CMK (cell line): ENCODE measurements around the gene CYP26B1.

ENCODE experiments used
- DNase-seq: peaks from one replicate; pipeline ENCODE4 v3.0.0-alpha.2; 2010; ENCODE audit warnings: low read depth

CYP26B1 gene

GRCh38 chr2:72129681-72130340, 17.9 kb downstream of the CYP26B1 start:
- no peak for DNase-seq

GRCh38 chr2:72128843-72129227, 18.8 kb downstream of the CYP26B1 start:
- no peak for DNase-seq

- DNase-seq: no peak
These were observed 19.4 kb downstream of the CYP26B1 start for GRCh38 chr2:72128059-72128842.

- DNase-seq: no peak
These were observed 20.1 kb downstream of the CYP26B1 start for GRCh38 chr2:72127401-72128058.

GRCh38 chr2:72126186-72127100, 21.2 kb downstream of the CYP26B1 start:
- DNase-seq: no peak

- DNase-seq: no peak
These were observed 23.3 kb downstream of the CYP26B1 start for GRCh38 chr2:72124376-72124775.

- no peak for DNase-seq
These were observed 26.5 kb downstream of the CYP26B1 start for GRCh38 chr2:72121153-72121552.

- DNase-seq: no peak
These were observed 28.7 kb downstream of the CYP26B1 start for GRCh38 chr2:72118951-72119350.

- DNase-seq: no peak
These were observed 29.3 kb downstream of the CYP26B1 start for GRCh38 chr2:72118386-72118785.

- DNase-seq: no peak
These were observed 29.9 kb downstream of the CYP26B1 start for GRCh38 chr2:72117718-72118117.

- DNase-seq: no peak
These were observed 30.6 kb downstream of the CYP26B1 start for GRCh38 chr2:72117029-72117428.

GRCh38 chr2:72116081-72116533, 31.6 kb downstream of the CYP26B1 start:
- DNase-seq: peak; percentile 15

- no peak for DNase-seq
These were observed 32.3 kb downstream of the CYP26B1 start for GRCh38 chr2:72115110-72116080.

- no peak for DNase-seq
These were observed 33.0 kb downstream of the CYP26B1 start for GRCh38 chr2:72114693-72115051.

GRCh38 chr2:72113847-72114692, 33.6 kb downstream of the CYP26B1 start:
- no peak for DNase-seq

- no peak for DNase-seq
These were observed 34.4 kb downstream of the CYP26B1 start for GRCh38 chr2:72112981-72113846.

GRCh38 chr2:72112401-72112800, 35.3 kb downstream of the CYP26B1 start:
- no peak for DNase-seq

GRCh38 chr2:72111061-72111460, 36.6 kb downstream of the CYP26B1 start:
- DNase-seq: no peak

GRCh38 chr2:72109904-72110303, 37.8 kb downstream of the CYP26B1 start:
- DNase-seq: no peak
